Neuron (in vitro differentiated cells): ENCODE measurements around the gene RNMT.

ENCODE experiments used
- H2AFZ ChIP-seq: one replicate; pipeline ENCODE4 v1.6.1; 2013; ENCODE audit warnings: low read depth, mild to moderate bottlenecking, inconsistent platforms, low read length, moderate library complexity
- H3K27me3 ChIP-seq: one replicate; pipeline ENCODE4 v1.6.1; 2013; ENCODE audit warnings: low read length; ENCODE audit not compliant: insufficient read depth
- H3K36me3 ChIP-seq: one replicate; pipeline ENCODE4 v1.6.1; 2013; ENCODE audit warnings: low read length; ENCODE audit not compliant: insufficient read depth
- H3K4me1 ChIP-seq: one replicate; pipeline ENCODE4 v1.6.1; 2013; ENCODE audit warnings: low read length; ENCODE audit not compliant: insufficient read depth
- H3K4me3 ChIP-seq: 2 replicates; pipeline ENCODE4 v1.5.1; 2013; ENCODE audit warnings: mild to moderate bottlenecking, low read length, moderate library complexity
- H3K9me3 ChIP-seq: one replicate; pipeline ENCODE4 v1.6.1; 2013; ENCODE audit warnings: low read length

RNMT gene

DNA sequence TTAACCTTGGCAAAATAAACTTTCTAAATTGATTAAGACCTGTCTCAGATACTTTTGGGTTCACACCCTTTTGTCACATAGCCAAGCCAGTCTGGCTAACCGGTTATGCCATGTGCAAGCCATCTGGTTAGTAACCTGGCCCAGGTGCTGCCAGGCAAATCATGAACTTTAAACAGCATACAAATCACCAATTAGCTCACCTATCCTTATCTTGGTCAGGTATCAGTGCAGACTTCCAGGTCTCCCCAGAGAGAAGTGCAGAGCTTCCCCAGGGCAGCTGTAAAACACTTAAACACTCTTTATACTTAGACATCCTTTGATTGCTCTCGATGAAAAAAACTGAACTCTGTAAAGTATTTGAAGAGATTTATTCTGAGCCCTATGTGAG lies 82.6 kb downstream of the RNMT start:
- Histone ChIP-seq H2AFZ (no peak overlapping the region), H3K27me3 (no peaks in the 10 kb centered on the region), H3K4me3 (no peak overlapping the region), H3K4me1 (no peaks in the 10 kb centered on the region), H3K36me3 (no peaks in the 10 kb centered on the region), H3K9me3 (no peaks in the 10 kb centered on the region)

DNA sequence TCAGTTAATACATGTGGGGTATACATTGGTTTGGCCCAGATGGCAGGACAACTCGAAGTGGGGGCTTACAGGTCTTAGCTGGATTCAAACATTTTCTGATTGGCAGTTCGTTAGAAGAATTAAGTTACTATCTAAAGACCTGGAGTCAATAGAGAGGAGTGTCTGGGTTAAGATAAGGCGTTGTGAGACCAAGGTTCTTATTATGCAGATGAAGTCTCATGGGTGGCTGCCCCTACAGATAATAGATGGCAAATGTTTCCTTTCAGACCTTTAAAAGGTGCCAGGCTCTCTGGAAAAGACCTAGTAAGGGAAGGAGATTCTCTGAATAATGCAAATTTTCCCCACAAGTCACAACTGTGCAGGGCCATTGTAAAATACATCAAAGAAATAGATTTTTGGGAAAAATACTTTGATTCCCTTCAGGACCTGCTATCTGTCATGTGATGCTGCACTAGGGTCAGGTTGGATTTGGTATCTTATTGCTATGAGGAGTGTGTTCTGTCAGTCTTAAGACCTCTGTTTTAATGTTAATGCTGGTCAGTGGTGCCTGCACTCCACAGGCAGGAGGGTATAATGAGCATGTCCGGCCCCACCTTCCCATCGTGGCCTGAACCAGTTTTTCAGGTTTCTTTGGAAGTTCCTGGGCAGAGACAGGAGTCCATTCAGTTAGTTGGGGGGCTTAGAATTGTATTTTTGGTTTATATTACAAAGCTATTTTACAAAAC lies 83.2 kb downstream of the RNMT start:
- Histone ChIP-seq H2AFZ (no peak overlapping the region), H3K4me1 (no peaks in the 10 kb centered on the region), H3K27me3 (no peaks in the 10 kb centered on the region), H3K9me3 (no peaks in the 10 kb centered on the region), H3K4me3 (no peak overlapping the region), H3K36me3 (no peaks in the 10 kb centered on the region)

DNA sequence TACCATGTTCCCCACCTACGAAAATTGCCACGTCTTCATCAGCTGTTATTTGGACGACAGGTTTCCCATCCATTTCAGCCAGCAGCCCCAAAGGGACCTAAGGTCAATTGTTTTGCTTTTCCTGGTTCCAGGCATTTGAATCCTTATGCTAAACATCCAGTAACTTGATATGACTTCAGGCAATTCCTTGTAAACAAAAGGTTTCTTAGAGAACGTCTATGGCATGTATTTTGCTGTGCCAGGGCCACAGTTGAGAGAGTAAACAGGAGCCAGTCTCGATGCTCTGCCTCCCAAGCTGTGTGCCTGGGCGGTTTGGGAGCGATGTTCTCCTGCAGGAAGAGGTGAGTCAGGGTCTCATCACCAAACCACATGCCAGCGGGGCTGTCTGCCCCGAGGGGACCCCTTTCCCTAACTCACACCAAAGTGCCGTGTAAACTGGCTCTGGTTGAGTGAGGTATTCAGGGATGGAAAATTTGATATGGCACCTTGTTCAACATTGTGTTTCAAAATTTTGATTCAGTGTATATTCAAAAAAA lies 84.5 kb downstream of the RNMT start:
- Histone ChIP-seq H3K36me3 (no peaks in the 10 kb centered on the region), H2AFZ (no peak overlapping the region), H3K4me1 (no peaks in the 10 kb centered on the region), H3K4me3 (no peak overlapping the region), H3K27me3 (no peaks in the 10 kb centered on the region), H3K9me3 (no peaks in the 10 kb centered on the region)

DNA sequence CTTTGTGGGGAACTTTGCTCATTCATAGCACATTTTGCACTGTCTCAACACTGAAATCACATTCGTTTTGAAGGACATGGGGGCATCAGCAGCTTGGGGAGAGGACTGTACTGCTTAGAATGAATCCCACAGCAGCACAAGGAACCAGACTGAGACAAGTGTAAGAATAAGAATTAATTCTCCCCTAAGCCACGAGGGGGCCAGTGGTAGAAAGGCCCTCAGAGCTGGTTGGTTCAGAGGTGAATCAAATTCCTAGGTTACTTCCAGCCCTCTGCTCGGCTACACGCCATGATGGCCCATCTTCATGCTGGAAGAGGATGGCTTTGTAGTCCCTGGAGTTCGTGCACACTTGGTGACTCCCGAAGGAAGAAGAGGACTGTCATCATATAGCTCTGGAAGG lies 85.5 kb downstream of the RNMT start:
- no peak overlapping the region for H3K4me3 ChIP-seq
- H3K4me1 ChIP-seq: no peaks in the 10 kb centered on the region
- H3K27me3 ChIP-seq: no peaks in the 10 kb centered on the region
- no peaks in the 10 kb centered on the region for H3K9me3 ChIP-seq
- no peak overlapping the region for H2AFZ ChIP-seq
- no peaks in the 10 kb centered on the region for H3K36me3 ChIP-seq

DNA sequence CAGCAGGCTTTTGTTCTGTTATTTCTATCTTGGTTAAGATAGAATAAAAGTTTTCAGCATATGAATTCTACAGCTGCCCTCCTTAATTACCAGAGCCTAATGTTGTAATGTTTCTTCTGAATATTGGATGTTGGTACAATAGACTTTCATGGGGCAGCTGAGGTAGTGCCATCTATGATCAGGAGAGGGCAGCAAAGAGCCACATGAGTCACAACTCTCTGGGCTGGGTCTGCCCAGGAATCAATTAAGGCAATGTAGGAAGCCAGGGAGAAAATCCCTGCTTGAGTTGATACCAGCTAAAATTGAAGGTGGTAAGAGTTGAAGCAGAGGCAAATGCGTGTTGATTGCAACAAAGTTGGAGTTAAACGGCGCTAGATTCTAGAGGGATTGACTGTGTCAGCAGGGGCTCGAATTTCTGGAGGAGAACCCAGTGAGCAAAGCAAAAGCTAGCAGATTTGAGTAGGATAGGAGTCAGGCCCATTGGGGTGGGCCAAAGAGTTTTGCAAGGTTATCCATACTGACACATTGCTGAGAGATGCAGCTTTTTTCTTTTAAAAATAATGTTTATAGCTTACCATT lies 86.9 kb downstream of the RNMT start:
- H3K36me3 ChIP-seq: no peaks in the 10 kb centered on the region

More for the DNA sequence above, 86.9 kb downstream of the RNMT start:
- no peak overlapping the region for H2AFZ ChIP-seq
- H3K4me1 ChIP-seq: no peaks in the 10 kb centered on the region
- H3K9me3 ChIP-seq: no peaks in the 10 kb centered on the region
- H3K27me3 ChIP-seq: no peaks in the 10 kb centered on the region
- H3K4me3 ChIP-seq: no peak overlapping the region
